HCT116 (cell line): ENCODE measurements around the gene CD40. TPM values are rescaled to one million over a fixed set of nuclear protein-coding genes. Genes with fewer than 3 reads are reported as not detected.

ENCODE experiments used
- ATAC-seq: fragments of 200-7000 bp; cut with Tn5 transposase; 2 replicates; pipeline ENCODE4 v1.9.1; 2020; ENCODE audit warnings: mild to moderate bottlenecking, moderate library complexity
- BruUV-seq: library from RNA; stranded (reverse); fragments of 400-500 nt; replicated peaks from 2 replicates; lab custom pipeline; 2021; lab: Mats Ljungman, UMichigan
- CTCF ChIA-PET: fragments of 300-600 bp; sonication (Branson Sonifier 250); formaldehyde crosslinking; loops from one replicate; lab custom pipeline; 2021; ENCODE audit warnings: antibody characterized with exemption; lab: Charles Lee
- POLR2A ChIA-PET: fragments of 300-600, 350-600 bp; sonication (Branson Sonifier 250); formaldehyde crosslinking; loops from one replicate; lab custom pipeline; 2021; ENCODE audit warnings: antibody characterized with exemption; lab: Charles Lee
- RAD21 ChIA-PET, 2 experiments: fragments of 300-600 bp; sonication (Branson Sonifier 250); formaldehyde crosslinking; loops; one replicate each; lab custom pipeline; 2023; ENCODE audit warnings: low total read pairs in 2 of 2; ENCODE audit not compliant: uncharacterized antibody in 2 of 2, unreplicated experiment in 2 of 2, low non-redundant PET in 1 of 2; lab: Charles Lee
- DNase-seq: peaks from one replicate; pipeline ENCODE4 v3.0.0-alpha.2; 2010; ENCODE audit warnings: low read depth, low spot score
- H2AFZ ChIP-seq: fragments of 200-600 bp; shearing (Covaris generic), sonication (generic); 2 replicates; pipeline ENCODE4 v1.6.1; 2017; ENCODE audit warnings: low read depth, mixed run types, mixed read lengths, antibody characterized with exemption, low read length; ENCODE audit not compliant: poor library complexity, severe bottlenecking
- H3K27ac ChIP-seq: 2 replicates; pipeline ENCODE4 v1.5.1; 2012; ENCODE audit warnings: low read depth, low read length
- H3K27me3 ChIP-seq: fragments of 200-600 bp; sonication (generic); 2 replicates; pipeline ENCODE4 v1.6.1; 2016; ENCODE audit warnings: mixed run types, low read length, mixed read lengths; ENCODE audit not compliant: insufficient read depth
- H3K36me3 ChIP-seq, 2 experiments: fragments of 200-500 bp in 1 of 2; fragments of 200-600 bp in 1 of 2; sonication (Bioruptor generic) in 1 of 2; sonication (generic) in 1 of 2; 2 replicates each; pipeline versions ENCODE4 v1.5.1 to v1.6.1; 2014 to 2016; ENCODE audit warnings: low read length in 2 of 2, inconsistent platforms in 1 of 2, mixed read lengths in 1 of 2, mixed run types in 1 of 2; ENCODE audit not compliant: insufficient read depth in 2 of 2, control insufficient read depth in 1 of 2
- H3K4me1 ChIP-seq, 2 experiments: fragments of 200-600 bp in 1 of 2; sonication (generic) in 1 of 2; 2 replicates each; pipeline versions ENCODE4 v1.5.1 to v1.6.1; 2012 to 2017; ENCODE audit warnings: low read length in 2 of 2, inconsistent platforms in 1 of 2, mild to moderate bottlenecking in 1 of 2, mixed read lengths in 1 of 2, mixed run types in 1 of 2, moderate library complexity in 1 of 2; ENCODE audit not compliant: insufficient read depth in 2 of 2, control insufficient read depth in 1 of 2
- H3K4me2 ChIP-seq: fragments of 200-600 bp; sonication (generic); 2 replicates; pipeline ENCODE4 v1.6.1; 2017; ENCODE audit warnings: mixed run types, low read length, mixed read lengths
- H3K4me3 ChIP-seq, 2 experiments: fragments of 200-600 bp in 1 of 2; sonication (generic) in 1 of 2; replicated peaks in 1 of 2; 2 replicates each; pipeline ENCODE4 v1.5.1; 2011 to 2016; ENCODE audit warnings: low read length in 2 of 2, control low read depth in 1 of 2, low read depth in 1 of 2, mild to moderate bottlenecking in 1 of 2, mixed read lengths in 1 of 2, mixed run types in 1 of 2
- H3K79me2 ChIP-seq: fragments of 200-600 bp; sonication (generic); 2 replicates; pipeline ENCODE4 v1.6.1; 2017; ENCODE audit warnings: mild to moderate bottlenecking, mixed run types, low read length, moderate library complexity, mixed read lengths; ENCODE audit not compliant: insufficient read depth
- H3K9ac ChIP-seq: fragments of 200-600 bp; sonication (generic); 2 replicates; pipeline ENCODE4 v1.6.1; 2016; ENCODE audit warnings: low read length, mixed read lengths
- H3K9me2 ChIP-seq: fragments of 200-600 bp; sonication (generic), shearing (Covaris generic); 2 replicates; pipeline ENCODE4 v1.6.1; 2017; ENCODE audit warnings: mixed run types, mild to moderate bottlenecking, moderate library complexity; ENCODE audit not compliant: insufficient read depth
- H3K9me3 ChIP-seq, 2 experiments: fragments of 200-500 bp in 1 of 2; fragments of 200-600 bp in 1 of 2; sonication (Bioruptor generic) in 1 of 2; sonication (generic) in 1 of 2; 2 replicates each; pipeline ENCODE4 v1.6.1; 2014 to 2017; ENCODE audit warnings: low read length in 2 of 2, mixed read lengths in 2 of 2, inconsistent platforms in 1 of 2, low read depth in 1 of 2, mild to moderate bottlenecking in 1 of 2, mixed run types in 1 of 2, moderate library complexity in 1 of 2; ENCODE audit not compliant: control insufficient read depth in 1 of 2, insufficient read depth in 1 of 2
- H4K20me1 ChIP-seq: fragments of 200-600 bp; sonication (generic), shearing (Covaris generic); 2 replicates; pipeline ENCODE4 v1.6.1; 2017; ENCODE audit warnings: mixed run types, mild to moderate bottlenecking, moderate library complexity; ENCODE audit not compliant: insufficient read depth
- CBX3 ChIP-seq: IDR thresholded peaks from 2 replicates; pipeline ENCODE4 v1.6.1; 2012; ENCODE audit warnings: low read depth
- EGR1 ChIP-seq: IDR thresholded peaks from 2 replicates; pipeline ENCODE4 v1.6.1; 2012; ENCODE audit warnings: low read depth
- ELF1 ChIP-seq: IDR thresholded peaks from 2 replicates; pipeline ENCODE4 v1.6.1; 2012; ENCODE audit warnings: low read depth, borderline replicate concordance
- EZH2 ChIP-seq: fragments of 200-600 bp; sonication (generic); IDR thresholded peaks from 2 replicates; pipeline ENCODE4 v1.6.1; 2017; ENCODE audit warnings: antibody characterized with exemption, mixed run types
- FOSL1 ChIP-seq: IDR thresholded peaks from 2 replicates; pipeline ENCODE4 v1.6.1; 2012; ENCODE audit warnings: low read depth
- POLR2A ChIP-seq: IDR thresholded peaks from 2 replicates; pipeline ENCODE4 v1.7.0; 2011; ENCODE audit warnings: borderline replicate concordance; ENCODE audit not compliant: insufficient read depth, insufficient read length; ENCODE audit errors: extremely low read depth
- POLR2AphosphoS5 ChIP-seq: IDR thresholded peaks from 2 replicates; pipeline ENCODE4 v1.6.1; 2011; ENCODE audit warnings: mild to moderate bottlenecking, low read depth, low read length, moderate library complexity
- SIN3A ChIP-seq: IDR thresholded peaks from 2 replicates; pipeline ENCODE4 v1.6.1; 2012; ENCODE audit warnings: low read depth
- SP1 ChIP-seq: IDR thresholded peaks from 2 replicates; pipeline ENCODE4 v1.6.1; 2012; ENCODE audit warnings: low read depth
- SRF ChIP-seq: IDR thresholded peaks from 2 replicates; pipeline ENCODE4 v1.6.1; 2012; ENCODE audit warnings: low read depth
- TCF7L2 ChIP-seq: IDR thresholded peaks from 2 replicates; pipeline ENCODE4 v1.7.0; 2011; ENCODE audit warnings: borderline replicate concordance, inconsistent platforms; ENCODE audit not compliant: insufficient read depth, insufficient read length; ENCODE audit errors: extremely low read depth
- YY1 ChIP-seq: IDR thresholded peaks from 2 replicates; pipeline ENCODE4 v1.6.1; 2011; ENCODE audit warnings: low read length, low read depth, moderate library complexity, mild to moderate bottlenecking; ENCODE audit not compliant: insufficient replicate concordance; ENCODE audit errors: extremely low read depth
- ZFX ChIP-seq: fragments of 450-650 bp; IDR thresholded peaks from 2 replicates; pipeline ENCODE4 v1.6.1; 2017
- ZNF274 ChIP-seq: fragments of 200-500 bp; sonication (Bioruptor generic); IDR thresholded peaks from 2 replicates; pipeline ENCODE4 v1.6.1; 2014; ENCODE audit warnings: mild to moderate bottlenecking, low read depth, low read length, inconsistent platforms
- intact Hi-C: fragments of 100-400 bp; cut with micrococcal nuclease; formaldehyde crosslinking; loops from 2 replicates; pipeline ENCODE4 v1.10.0; 2022
- total RNA-seq: library from RNA; stranded (reverse); gene quantifications from one replicate; pipeline ENCODE4 v1.2.1, GENCODE V29; 2021; ENCODE audit not compliant: unreplicated experiment
- TF ChIP-seq, protein P1 (sequence below): IDR thresholded peaks from 2 replicates; pipeline ENCODE4 v1.6.1; 2012
- TF ChIP-seq, protein P2 (sequence below): IDR thresholded peaks from 2 replicates; pipeline ENCODE4 v1.6.1; 2011; ENCODE audit warnings: mild to moderate bottlenecking, low read length, moderate library complexity; ENCODE audit not compliant: insufficient replicate concordance; ENCODE audit errors: extremely low read depth
- TF ChIP-seq, protein P3 (sequence below): IDR thresholded peaks from 2 replicates; pipeline ENCODE4 v1.6.1; 2012

Gene CD40
- total RNA-seq, 1 experiment from 2014 or later = 21.3 TPM

DNA sequence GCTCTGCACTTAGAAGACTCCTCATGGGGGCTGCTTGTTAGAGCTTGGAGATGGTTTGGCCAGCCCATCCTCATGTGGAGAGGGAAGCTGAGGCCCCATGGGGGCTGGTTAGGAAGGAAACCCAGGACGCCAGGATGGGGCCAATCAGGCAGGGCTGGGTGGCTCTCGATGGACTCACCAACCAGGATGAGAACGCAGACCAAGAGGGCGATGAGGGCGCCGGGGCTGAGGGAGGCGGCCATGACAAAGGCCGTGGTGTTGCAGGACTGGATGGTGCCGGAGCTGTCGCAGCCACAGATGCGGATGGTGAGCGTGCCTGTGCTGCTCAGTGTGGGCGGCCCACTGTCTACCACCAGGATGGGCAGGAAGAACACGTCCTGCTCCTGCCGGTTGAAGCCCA lies 59.7 kb downstream of the CD40 start:
- H3K4me1 ChIP-seq = peaks cover 0 to 13% of the 10 kb centered on the region in 2 experiments; a peak in 2 of 4 replicates
- peaks cover 11% of the 10 kb centered on the region; the same call in 1 of the 2 replicates for H3K27me3 ChIP-seq
- RAD21 ChIA-PET = interaction anchor here in 1 of 2 experiments (0.7 kb wide), 1 partner anchor 12 kb away, joined by 3 read pairs; no protein-coding TSS in a partner anchor
- no peaks in the 10 kb centered on the region for H3K9me2 ChIP-seq
- no peak for TF ChIP-seq ZNF274
- no peak for TF ChIP-seq SIN3A
- no peak for TF ChIP-seq SRF
- H3K79me2 ChIP-seq = no peaks in the 10 kb centered on the region
- POLR2A ChIA-PET = no interaction called here
- H3K9ac ChIP-seq = no peak overlapping the region
- no peak overlapping the region for H2AFZ ChIP-seq
- DNase-seq (no peak), ATAC-seq (no peak)
- no peak overlapping the region for H3K4me3 ChIP-seq
- no peak overlapping the region for H3K27ac ChIP-seq
- no peaks in the 10 kb centered on the region for H3K36me3 ChIP-seq
- intact Hi-C loops = no loop called here
- no peaks in the 10 kb centered on the region for H3K9me3 ChIP-seq
- CTCF ChIA-PET = no interaction called here
- H3K4me2 ChIP-seq = no peak overlapping the region
- BruUV-seq = no TSS peak
- no peaks in the 10 kb centered on the region for H4K20me1 ChIP-seq

DNA sequence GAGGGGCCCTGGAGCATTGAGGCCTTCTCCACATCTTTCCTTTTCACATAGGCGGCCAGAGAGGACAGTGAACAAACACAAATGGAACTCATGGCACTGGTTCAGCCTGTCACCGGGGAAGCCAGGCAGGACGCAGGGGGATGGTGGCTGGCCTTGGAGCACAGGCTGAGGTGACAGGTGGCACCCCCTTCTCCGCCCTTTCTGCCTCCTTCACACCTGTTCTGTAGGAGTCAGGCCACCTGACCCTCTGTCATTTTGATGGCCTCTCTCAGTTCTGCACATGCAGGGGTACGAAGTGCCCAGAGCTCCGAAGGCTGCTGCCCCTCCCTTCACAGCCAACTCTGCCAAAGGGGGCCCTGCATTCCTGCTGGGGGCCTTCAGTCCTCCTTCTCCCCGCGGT lies 60.8 kb downstream of the CD40 start:
- ChIA-PET POLR2A (no interaction called here), CTCF (no interaction called here), RAD21 (no interaction called here)
- Histone ChIP-seq H3K27ac (no peak overlapping the region), H3K36me3 (no peaks in the 10 kb centered on the region), H3K27me3 (0 out of 2 replicates have a peak, but pooled peaks cover under 1% of the 10 kb centered on the region), H2AFZ (no peak overlapping the region), H3K9me3 (no peaks in the 10 kb centered on the region), H3K9ac (no peak overlapping the region), H4K20me1 (no peaks in the 10 kb centered on the region), H3K4me2 (no peak overlapping the region), H3K4me1 (peaks cover 0 to 13% of the 10 kb centered on the region in 2 experiments; a peak in 2 of 4 replicates), H3K79me2 (no peaks in the 10 kb centered on the region), H3K9me2 (no peaks in the 10 kb centered on the region), H3K4me3 (no peak overlapping the region)
- no peak for DNase-seq
- no TSS peak for BruUV-seq
- intact Hi-C loops = no loop called here
- ATAC-seq = no peak
- TF ChIP-seq ELF1 (no peak), POLR2A (no peak), SRF (no peak), SIN3A (no peak), TCF7L2 (no peak), EZH2 (no peak), ZNF274 (no peak), SP1 (no peak), CBX3 (no peak), ZFX (no peak), YY1 (no peak), EGR1 (no peak), FOSL1 (no peak), POLR2AphosphoS5 (no peak)
- TF ChIP-seq, protein P1, sequence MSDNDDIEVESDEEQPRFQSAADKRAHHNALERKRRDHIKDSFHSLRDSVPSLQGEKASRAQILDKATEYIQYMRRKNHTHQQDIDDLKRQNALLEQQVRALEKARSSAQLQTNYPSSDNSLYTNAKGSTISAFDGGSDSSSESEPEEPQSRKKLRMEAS = no peak
- TF ChIP-seq, protein P2, sequence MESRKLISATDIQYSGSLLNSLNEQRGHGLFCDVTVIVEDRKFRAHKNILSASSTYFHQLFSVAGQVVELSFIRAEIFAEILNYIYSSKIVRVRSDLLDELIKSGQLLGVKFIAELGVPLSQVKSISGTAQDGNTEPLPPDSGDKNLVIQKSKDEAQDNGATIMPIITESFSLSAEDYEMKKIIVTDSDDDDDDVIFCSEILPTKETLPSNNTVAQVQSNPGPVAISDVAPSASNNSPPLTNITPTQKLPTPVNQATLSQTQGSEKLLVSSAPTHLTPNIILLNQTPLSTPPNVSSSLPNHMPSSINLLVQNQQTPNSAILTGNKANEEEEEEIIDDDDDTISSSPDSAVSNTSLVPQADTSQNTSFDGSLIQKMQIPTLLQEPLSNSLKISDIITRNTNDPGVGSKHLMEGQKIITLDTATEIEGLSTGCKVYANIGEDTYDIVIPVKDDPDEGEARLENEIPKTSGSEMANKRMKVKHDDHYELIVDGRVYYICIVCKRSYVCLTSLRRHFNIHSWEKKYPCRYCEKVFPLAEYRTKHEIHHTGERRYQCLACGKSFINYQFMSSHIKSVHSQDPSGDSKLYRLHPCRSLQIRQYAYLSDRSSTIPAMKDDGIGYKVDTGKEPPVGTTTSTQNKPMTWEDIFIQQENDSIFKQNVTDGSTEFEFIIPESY = no peak
- TF ChIP-seq, protein P3, sequence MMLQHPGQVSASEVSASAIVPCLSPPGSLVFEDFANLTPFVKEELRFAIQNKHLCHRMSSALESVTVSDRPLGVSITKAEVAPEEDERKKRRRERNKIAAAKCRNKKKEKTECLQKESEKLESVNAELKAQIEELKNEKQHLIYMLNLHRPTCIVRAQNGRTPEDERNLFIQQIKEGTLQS = no peak
